ENCODE measurements around the gene PGM1. TPM values are rescaled to one million over a fixed set of nuclear protein-coding genes. Genes with fewer than 3 reads are reported as not detected.

Gene PGM1
- total RNA-seq, 2 experiments from 2014 or later: 45.3 to 46.1 TPM

- H3K27ac Mint-ChIP-seq: no peak overlapping the region
- H3K27me3 Mint-ChIP-seq: no peaks in the 10 kb centered on the region
- no peak for DNase-seq
- H3K9me3 Mint-ChIP-seq: peaks cover 6% of the 10 kb centered on the region
- H3K36me3 Mint-ChIP-seq: peaks cover 48% of the 10 kb centered on the region
- H3K4me3 Mint-ChIP-seq: no peak overlapping the region
- H3K4me1 Mint-ChIP-seq: peaks cover 3% of the 10 kb centered on the region
Observed at GRCh38 chr1:63662056-63662836, 69.0 kb downstream of the PGM1 start.

GRCh38 chr1:63662841-63663240, 69.6 kb downstream of the PGM1 start:
- peaks cover 3% of the 10 kb centered on the region for H3K4me1 Mint-ChIP-seq
- H3K4me3 Mint-ChIP-seq: no peak overlapping the region
- DNase-seq: no peak
- peaks cover 43% of the 10 kb centered on the region for H3K36me3 Mint-ChIP-seq
- no peak overlapping the region for H3K27ac Mint-ChIP-seq
- peaks cover 6% of the 10 kb centered on the region for H3K9me3 Mint-ChIP-seq
- H3K27me3 Mint-ChIP-seq: no peaks in the 10 kb centered on the region

GRCh38 chr1:63663301-63663700, 70.1 kb downstream of the PGM1 start:
- no peak for DNase-seq
- Mint-ChIP-seq H3K9me3 (peaks cover 6% of the 10 kb centered on the region), H3K27me3 (no peaks in the 10 kb centered on the region), H3K4me3 (no peak overlapping the region), H3K27ac (no peak overlapping the region), H3K36me3 (peaks cover 40% of the 10 kb centered on the region), H3K4me1 (peaks cover 3% of the 10 kb centered on the region)

- H3K27ac Mint-ChIP-seq: no peak overlapping the region
- no peaks in the 10 kb centered on the region for H3K27me3 Mint-ChIP-seq
- H3K9me3 Mint-ChIP-seq: peaks cover 6% of the 10 kb centered on the region
- peaks cover 3% of the 10 kb centered on the region for H3K4me1 Mint-ChIP-seq
- no peak overlapping the region for H3K4me3 Mint-ChIP-seq
- peaks cover 34% of the 10 kb centered on the region for H3K36me3 Mint-ChIP-seq
- no peak for DNase-seq
Observed at GRCh38 chr1:63663873-63664272, 70.7 kb downstream of the PGM1 start.

- no peaks in the 10 kb centered on the region for H3K27me3 Mint-ChIP-seq
- no peak overlapping the region for H3K4me3 Mint-ChIP-seq
- no peak for DNase-seq
- peaks cover 6% of the 10 kb centered on the region for H3K9me3 Mint-ChIP-seq
- H3K36me3 Mint-ChIP-seq: peaks cover 26% of the 10 kb centered on the region
- no peak overlapping the region for H3K27ac Mint-ChIP-seq
- peaks cover under 1% of the 10 kb centered on the region for H3K4me1 Mint-ChIP-seq
Observed at GRCh38 chr1:63664742-63665141, 71.5 kb downstream of the PGM1 start.

GRCh38 chr1:63665410-63665809, 72.2 kb downstream of the PGM1 start:
- Mint-ChIP-seq H3K36me3 (peaks cover 22% of the 10 kb centered on the region), H3K27me3 (no peaks in the 10 kb centered on the region), H3K4me1 (no peaks in the 10 kb centered on the region), H3K9me3 (peaks cover 6% of the 10 kb centered on the region), H3K27ac (no peak overlapping the region), H3K4me3 (no peak overlapping the region)
- no peak for DNase-seq

GRCh38 chr1:63665824-63666223, 72.6 kb downstream of the PGM1 start:
- no peak for DNase-seq
- Mint-ChIP-seq H3K9me3 (peaks cover 6% of the 10 kb centered on the region), H3K27ac (no peak overlapping the region), H3K27me3 (no peaks in the 10 kb centered on the region), H3K4me1 (no peaks in the 10 kb centered on the region), H3K36me3 (peaks cover 22% of the 10 kb centered on the region), H3K4me3 (no peak overlapping the region)

GRCh38 chr1:63668298-63668697, 75.1 kb downstream of the PGM1 start:
- Mint-ChIP-seq H3K4me3 (no peak overlapping the region), H3K9me3 (peaks cover 6% of the 10 kb centered on the region), H3K36me3 (peaks cover 11% of the 10 kb centered on the region), H3K27ac (no peak overlapping the region), H3K27me3 (no peaks in the 10 kb centered on the region), H3K4me1 (no peaks in the 10 kb centered on the region)
- DNase-seq: no peak

GRCh38 chr1:63669151-63669961, 76.1 kb downstream of the PGM1 start:
- Mint-ChIP-seq H3K9me3 (peaks cover 6% of the 10 kb centered on the region), H3K36me3 (peaks cover 4% of the 10 kb centered on the region), H3K4me1 (no peaks in the 10 kb centered on the region), H3K27ac (no peak overlapping the region), H3K27me3 (no peaks in the 10 kb centered on the region), H3K4me3 (no peak overlapping the region)
- no peak for DNase-seq

- Mint-ChIP-seq H3K9me3 (peaks cover 4% of the 10 kb centered on the region), H3K27ac (no peak overlapping the region), H3K4me3 (no peak overlapping the region), H3K36me3 (peaks cover under 1% of the 10 kb centered on the region), H3K27me3 (no peaks in the 10 kb centered on the region), H3K4me1 (no peaks in the 10 kb centered on the region)
- DNase-seq: no peak
Observed at GRCh38 chr1:63670164-63670563, 77.0 kb downstream of the PGM1 start.

- no peaks in the 10 kb centered on the region for H3K9me3 Mint-ChIP-seq
- no peaks in the 10 kb centered on the region for H3K27me3 Mint-ChIP-seq
- H3K4me3 Mint-ChIP-seq: no peak overlapping the region
- DNase-seq: no peak
- H3K27ac Mint-ChIP-seq: no peak overlapping the region
- no peaks in the 10 kb centered on the region for H3K36me3 Mint-ChIP-seq
- H3K4me1 Mint-ChIP-seq: no peaks in the 10 kb centered on the region
Observed at GRCh38 chr1:63671514-63671913, 78.3 kb downstream of the PGM1 start.

- H3K9me3 Mint-ChIP-seq: no peaks in the 10 kb centered on the region
- H3K27me3 Mint-ChIP-seq: no peaks in the 10 kb centered on the region
- no peaks in the 10 kb centered on the region for H3K4me1 Mint-ChIP-seq
- H3K27ac Mint-ChIP-seq: no peak overlapping the region
- H3K4me3 Mint-ChIP-seq: no peak overlapping the region
- no peaks in the 10 kb centered on the region for H3K36me3 Mint-ChIP-seq
- no peak for DNase-seq
Observed at GRCh38 chr1:63674238-63674864, 81.1 kb downstream of the PGM1 start.

- Mint-ChIP-seq H3K27ac (no peak overlapping the region), H3K4me1 (no peaks in the 10 kb centered on the region), H3K9me3 (peaks cover 2% of the 10 kb centered on the region), H3K4me3 (no peak overlapping the region), H3K36me3 (peaks cover 1% of the 10 kb centered on the region), H3K27me3 (no peaks in the 10 kb centered on the region)
- no peak for DNase-seq
Observed at GRCh38 chr1:63674865-63675419, 81.7 kb downstream of the PGM1 start.

- Mint-ChIP-seq H3K4me1 (no peaks in the 10 kb centered on the region), H3K9me3 (peaks cover 3% of the 10 kb centered on the region), H3K27me3 (no peaks in the 10 kb centered on the region), H3K36me3 (peaks cover 1% of the 10 kb centered on the region), H3K4me3 (no peak overlapping the region), H3K27ac (no peak overlapping the region)
- DNase-seq: no peak
Observed at GRCh38 chr1:63675420-63675931, 82.3 kb downstream of the PGM1 start.

GRCh38 chr1:63677497-63677896, 84.3 kb downstream of the PGM1 start:
- Mint-ChIP-seq H3K4me1 (no peaks in the 10 kb centered on the region), H3K4me3 (no peak overlapping the region), H3K9me3 (peaks cover 3% of the 10 kb centered on the region), H3K27me3 (no peaks in the 10 kb centered on the region), H3K27ac (no peak overlapping the region), H3K36me3 (peaks cover 1% of the 10 kb centered on the region)
- no peak for DNase-seq

Measured in activated naive CD8-positive, alpha-beta T cell treated with anti-CD3 and anti-CD28 coated beads for 36 hours (primary cell).